Cerebellar cortex (tissue), 1 donor: ENCODE data around the gene SARDH.

ENCODE experiments used
- DNase-seq: peaks from one replicate; pipeline ENCODE4 v3.0.0-alpha.2; 2015; ENCODE audit warnings: low spot score

Gene SARDH

DNA sequence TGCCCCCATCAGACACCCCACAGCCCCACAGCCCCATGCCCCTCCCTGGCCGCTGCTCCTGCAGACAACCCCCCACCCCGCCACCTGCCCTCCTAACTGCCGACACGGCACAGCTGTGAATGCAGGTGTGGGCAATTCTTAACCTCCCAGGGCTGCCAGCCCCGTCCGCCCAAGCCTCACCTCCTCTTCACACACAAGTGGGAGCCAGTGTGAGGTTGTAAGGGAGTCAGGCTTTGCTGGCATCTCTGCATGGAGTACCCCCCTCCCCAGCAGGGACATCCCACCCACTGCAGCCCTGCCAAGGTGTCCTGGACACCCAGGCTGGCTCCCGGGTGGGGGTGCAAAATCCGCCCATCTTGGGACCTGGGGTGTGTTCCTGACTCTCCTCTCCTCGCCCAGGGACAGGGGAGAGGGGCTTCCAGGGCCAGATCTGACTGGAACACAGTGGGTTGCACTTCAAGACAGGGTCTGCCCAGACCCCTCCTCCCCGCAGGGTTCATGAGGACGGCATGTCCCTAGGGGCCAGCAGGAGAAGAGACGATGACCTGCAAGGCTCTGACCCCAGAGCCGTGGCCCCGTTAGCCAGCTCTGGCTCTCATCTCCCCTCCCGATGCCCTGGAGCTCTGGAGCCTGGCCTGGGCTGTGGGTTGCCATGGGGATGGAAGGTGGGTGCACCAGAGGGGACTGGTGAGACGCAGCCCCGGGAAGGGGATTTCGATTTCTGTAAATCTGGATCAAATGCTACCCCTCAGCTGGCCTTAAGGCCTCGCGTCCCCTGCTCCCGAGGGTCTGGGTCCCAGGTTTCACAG, 34.4 kb downstream of the SARDH start:
- no peak for DNase-seq

DNA sequence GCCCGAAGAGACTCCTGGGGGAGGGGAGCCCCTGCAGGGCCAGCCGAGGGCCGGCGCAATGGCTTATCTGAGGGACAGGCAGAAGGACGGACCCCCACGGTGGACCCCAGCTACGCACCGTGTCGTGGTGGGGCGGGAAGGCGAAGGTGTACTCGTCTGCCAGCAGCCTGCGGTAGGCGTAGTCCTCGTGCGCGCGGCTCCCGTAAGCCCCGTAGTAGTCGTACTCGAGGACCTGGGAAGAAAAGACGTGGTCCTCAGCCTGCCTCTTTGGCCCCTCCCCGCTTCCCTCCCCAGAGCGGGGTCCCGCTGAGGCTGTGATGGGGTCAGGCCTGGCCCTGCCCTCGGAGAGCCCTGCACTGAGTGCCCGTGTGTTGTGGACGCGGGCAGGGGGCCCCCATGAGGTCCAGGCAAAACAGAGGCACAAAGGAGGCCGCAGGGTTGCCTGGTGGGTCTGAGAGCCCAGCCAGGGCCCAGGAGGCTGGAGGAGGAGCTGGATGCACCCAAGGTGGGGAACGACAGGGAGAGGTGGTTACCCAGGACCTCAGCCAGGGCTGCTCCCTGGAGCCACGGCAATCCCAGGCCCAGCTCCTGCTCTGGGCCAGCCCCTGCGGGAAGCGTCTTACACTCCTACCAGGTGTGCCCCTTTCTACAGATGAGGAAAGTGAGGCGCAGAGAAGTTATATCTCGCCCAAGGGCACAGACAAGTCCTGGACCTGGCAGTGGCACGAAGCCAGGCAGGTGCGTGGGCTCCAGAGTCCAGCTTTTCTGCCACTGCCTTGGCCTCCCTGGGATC, 35.2 kb downstream of the SARDH start:
- DNase-seq = no peak

DNA sequence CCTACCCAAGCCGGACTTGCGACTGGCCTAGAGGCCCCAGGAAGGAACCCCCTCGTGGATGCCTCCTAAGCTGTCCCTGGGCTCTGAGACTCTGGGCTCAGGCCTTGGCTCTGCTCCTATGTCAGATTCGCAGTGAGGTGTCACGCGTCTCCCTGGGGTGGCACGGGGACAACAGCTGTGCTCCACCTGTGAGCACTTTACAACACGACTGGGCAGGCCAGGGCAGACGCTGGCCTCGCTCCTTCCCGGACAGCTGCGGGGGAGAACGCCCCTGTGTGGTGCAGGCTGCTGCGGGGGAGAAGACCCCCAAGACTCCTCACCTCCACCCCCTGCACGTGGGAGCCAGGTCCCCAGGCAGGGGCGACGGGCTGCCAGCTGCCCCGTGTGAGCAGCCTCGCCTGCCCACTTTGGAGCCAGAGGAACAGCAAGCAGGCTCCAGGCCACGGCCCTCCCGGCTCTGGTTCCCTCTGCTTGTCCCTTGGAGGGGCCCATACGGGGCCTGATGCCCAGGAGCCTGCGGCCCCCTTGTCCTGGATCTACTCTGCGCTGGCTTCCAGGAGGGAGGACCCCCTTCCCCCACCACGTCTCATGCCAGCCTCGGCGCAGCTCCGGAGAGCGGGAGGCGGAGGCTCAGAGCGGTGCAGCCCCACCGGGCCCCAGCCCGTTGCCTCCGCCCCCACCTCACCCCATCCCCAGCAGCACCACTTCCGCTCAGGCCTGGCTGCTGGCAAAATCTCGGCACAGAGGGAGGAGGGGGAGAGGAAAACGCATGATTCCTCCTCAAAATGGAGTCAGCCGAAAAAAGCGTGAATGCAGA, 36.0 kb downstream of the SARDH start:
- DNase-seq = peak; percentile 8

DNA sequence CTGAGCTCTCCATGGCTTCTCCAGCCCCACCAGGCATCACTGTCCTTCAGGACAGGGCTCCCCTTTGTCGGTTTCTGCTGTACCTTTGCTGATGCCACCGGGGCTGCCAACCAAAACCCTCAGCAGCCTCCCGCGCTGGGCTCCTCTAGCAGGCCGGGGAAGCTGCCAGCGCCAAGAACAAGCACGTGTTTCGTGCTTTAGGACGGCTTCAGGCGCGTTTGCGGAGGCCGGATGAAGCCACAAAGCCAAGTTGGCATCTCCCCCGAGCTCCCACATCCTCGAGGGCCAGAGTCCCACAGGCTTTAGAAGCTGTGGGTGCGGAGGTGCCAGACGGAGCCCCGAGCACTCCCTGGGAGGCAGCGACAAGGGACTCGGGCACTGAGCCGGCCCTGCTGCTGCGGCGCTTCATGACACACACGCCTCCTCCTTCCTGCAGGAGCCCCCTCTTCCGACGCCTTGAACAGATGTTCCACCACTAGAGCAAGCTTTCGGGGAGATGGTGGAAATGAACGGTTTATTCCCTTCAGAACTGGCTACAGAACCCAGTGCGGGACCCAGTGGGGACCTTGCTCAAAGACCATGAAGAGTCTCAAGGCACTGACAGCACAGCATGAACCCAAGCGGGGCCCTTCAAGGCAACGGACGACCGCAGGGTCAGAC, 36.7 kb downstream of the SARDH start:
- DNase-seq = peak; percentile 17

DNA sequence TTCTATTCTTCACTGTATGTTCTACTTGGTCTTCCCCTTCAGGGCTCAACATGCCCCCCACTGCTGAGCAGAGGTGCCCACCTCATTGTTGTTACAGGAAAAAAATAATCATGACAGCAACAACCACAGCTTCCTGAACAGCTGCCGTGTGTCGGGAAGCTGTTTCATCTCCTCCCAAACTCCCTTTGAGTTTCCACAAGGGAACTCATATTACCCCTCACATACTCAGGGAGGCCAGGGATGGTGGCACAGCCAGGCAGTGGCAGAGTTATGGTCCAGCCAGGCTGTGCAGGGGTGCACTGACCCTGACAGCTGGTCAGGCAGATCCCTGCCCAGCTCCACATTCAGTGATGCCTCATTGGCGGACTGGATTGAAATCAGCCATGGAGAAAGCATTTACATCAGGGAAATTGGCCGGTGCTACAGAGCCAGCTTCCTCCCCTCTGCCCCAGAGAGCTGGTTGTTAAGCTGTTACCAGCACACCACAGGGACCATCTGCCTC, 37.3 kb downstream of the SARDH start:
- DNase-seq = no peak

DNA sequence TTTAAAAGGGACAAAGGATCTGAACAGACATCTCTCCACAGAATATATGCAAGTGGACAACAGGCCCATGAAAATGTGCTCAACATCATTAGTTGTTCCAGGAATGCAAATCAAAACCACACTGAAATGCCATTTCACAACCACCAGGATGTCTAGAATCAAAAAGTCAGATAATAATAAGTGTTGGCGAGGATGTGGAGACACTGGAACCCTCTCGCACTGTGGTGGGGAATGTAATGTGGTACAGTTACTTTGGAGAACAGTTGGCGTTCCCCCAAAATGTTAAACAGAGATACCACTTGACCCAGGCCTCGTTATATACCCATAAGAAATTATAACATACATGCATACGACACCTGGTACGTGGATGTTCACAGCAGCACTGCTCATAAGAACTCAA, 38.6 kb downstream of the SARDH start:
- no peak for DNase-seq

DNA sequence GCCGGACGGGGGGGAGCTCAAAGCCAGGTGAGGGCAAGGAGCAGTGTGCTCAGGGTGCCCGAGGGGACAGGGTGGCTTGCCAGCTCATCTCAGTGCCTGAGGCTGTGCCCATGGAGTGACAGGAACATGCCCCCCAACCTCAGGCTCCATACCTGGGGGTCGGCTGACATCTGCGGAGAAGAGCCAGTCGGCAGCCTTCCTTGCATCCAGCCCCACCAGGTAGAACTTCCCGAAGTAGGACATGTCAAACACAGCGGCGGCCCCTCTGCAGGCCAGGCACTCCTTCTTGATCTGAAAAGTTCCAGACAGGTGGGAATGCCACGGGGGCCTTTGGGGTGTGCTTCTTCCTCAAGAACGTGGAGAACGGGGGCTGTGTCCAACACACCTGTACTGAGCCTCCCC, 42.1 kb downstream of the SARDH start:
- DNase-seq = no peak

DNA sequence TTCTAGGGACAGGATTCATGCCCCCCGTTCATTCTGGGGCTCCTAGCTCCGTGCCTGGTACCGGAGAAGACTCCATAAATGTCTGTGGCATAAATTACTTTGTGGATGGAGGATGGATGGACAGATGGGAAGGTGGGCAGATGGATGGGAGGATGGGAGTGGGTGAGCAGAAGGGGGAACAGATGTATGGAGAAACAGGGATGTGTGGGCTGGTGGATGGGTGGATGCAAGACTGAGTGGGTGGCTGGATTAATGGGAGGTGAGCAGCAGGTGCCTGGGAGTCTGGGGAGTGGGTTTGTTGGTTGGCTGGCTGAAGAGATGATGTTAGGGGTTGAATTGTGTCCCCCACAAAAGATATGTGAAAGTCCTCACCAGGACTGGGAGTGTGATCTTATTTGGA, 43.5 kb downstream of the SARDH start:
- DNase-seq = no peak

DNA sequence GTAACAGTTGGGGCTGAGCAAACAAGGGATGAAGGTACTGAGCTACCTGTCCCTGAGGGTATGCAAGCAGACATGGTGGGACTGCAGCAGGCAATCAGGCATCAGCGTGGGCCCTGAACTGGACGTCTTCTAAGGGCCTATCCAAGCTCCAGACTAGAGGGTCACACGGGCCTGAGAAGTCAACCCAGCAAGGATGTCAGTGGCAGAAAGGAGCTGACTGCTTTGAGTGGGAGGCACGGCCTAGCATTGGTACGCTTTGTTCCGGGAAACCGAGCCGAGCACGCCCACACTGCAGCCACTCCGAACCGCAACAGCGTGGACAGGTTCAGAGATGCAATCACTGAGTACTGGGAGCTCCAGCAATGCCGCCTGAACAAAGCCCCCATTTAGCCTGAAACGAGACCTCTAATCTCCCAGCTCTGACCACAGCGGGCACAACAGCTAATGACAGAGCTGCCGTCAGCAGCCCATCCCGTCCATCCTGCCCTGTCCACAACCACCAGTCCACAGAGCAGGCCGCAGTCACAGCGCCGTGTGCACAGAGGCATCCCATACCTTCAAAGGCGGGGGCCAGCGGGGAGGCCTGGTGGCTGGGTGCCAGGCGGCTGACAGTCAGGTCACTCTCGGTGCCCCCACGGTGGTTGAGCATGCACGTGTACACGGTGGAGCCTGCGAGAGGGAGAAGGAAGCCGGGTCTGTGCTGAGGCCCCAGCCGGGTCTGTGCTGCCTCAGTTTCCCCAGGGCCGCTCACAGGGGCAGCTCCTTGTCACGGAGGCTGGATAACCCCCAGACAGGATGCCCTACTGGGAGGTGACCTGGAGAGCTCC, 44.2 kb downstream of the SARDH start:
- DNase-seq = no peak

DNA sequence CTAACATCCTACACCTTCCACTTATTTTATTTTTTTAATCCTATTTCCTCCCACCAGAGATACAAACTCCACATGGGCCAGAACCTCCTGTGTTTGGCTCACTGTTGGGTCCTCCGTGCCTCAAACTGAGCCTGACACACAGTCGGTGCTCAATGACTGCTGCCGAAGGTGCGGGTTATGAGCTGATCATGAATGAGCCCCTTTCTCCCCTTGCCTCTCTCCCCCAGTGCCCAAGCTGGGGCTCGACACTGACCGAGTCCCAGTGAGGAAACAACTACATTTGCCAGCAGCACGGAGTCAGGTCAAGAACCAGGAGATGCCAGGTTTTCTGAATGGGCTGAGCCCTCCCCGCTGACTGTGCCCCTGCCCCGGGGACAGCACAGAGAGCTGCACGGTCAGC, 45.0 kb downstream of the SARDH start:
- DNase-seq = no peak

DNA sequence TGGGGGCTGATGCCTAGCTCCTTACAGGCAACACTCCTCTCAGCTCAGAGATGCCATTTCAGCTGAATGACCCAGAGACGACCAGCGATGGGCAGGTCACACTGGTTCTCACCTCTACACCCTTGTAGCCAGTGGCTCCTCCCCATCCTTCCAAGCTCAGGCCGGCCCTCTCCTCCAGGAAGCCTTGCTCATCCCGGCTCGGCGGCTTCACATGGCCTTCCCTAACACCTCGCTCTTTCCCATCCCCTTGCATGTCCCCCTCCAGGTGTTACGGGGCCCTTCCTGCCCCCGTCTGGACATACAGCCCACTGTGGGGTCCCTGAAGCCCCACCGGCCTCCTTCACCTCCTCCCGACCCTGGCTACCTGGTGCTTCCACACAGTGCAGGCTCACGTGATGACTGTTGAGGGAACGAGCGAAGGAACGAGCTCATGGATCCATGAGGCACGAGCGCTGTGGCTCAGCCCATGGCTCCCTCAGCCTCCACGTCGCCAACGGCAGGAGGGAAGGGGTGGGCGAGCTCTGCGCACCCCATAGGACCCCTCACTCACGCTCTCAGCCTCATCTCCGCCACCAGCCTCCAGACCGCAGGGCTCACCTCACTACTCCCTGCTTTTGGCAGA, 45.7 kb downstream of the SARDH start:
- DNase-seq = no peak

DNA sequence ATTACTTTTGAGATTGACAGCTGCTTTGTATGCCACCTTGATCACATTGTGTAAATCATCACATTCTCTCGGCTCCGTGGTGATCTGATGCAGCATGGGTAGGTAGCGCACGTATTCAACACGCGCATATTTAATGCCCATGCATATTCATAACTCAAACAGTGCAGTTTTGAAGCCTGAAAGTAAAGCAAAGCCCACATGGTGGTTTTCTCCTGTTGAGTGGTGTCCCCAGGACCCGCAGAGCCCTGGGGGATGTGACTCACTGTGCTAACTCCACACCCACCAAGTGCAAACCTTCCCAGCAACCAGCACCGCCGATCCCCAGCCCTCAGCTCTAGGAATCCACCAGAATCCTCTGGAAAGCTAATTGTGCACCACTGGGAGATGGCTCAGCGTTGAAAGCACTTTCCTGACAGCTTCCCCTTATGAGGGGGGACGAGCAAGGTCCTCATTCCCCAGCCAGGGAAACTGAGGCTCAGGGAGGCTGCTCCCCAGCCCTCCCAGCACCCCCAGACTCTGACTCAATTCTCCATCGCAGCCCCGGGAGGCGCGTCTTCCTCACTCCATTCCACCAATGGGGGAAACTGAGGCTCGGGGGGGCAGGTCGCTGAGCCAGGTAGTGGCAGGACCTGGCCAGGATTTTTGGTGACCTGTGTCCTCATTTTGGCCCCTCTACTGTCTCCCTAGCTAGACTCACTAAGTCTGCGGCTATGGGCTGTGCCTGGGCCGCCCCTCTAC, 46.4 kb downstream of the SARDH start:
- no peak for DNase-seq

DNA sequence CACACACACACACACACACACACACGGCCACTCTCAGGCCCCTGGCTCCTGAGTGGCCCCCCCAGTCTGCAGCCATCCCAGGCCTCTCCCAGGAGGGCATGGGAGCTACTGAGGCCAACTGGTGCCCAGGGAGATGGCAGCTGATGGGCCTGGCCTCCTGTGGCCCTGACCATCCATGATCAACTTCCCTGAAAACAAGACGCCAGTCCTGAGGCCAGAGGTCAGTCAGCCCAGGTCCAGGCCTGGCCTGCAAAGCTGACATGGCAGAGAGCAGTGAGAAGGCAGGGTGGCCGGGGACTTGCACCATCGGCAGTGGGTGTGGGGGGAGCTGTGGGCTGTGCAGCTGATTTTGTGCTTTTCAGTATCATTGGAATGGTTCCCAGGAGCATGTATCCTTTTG, 47.0 kb downstream of the SARDH start:
- no peak for DNase-seq

DNA sequence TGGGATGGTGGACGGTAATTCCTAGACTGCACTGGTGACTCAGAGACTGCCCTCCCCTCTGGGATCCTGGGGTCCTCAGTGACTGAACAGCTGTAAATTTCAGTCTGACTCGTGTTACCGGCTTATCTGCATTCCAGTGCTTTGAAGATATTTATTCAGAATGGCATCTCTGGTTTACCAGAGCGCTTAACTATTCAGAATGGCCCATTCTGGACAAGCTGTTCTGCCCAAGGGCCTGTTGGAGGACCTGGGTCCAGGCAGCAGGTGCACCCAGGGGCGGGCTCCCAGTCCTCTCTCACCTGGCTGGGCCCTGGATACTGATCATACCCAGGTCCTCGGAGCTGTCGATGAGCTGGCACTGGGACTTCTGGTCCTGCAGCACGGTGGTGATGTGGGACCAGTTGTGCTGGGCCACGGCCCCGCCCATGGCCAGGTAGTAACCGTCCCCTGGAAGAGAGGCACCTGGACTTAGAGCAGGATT, 48.0 kb downstream of the SARDH start:
- no peak for DNase-seq

DNA sequence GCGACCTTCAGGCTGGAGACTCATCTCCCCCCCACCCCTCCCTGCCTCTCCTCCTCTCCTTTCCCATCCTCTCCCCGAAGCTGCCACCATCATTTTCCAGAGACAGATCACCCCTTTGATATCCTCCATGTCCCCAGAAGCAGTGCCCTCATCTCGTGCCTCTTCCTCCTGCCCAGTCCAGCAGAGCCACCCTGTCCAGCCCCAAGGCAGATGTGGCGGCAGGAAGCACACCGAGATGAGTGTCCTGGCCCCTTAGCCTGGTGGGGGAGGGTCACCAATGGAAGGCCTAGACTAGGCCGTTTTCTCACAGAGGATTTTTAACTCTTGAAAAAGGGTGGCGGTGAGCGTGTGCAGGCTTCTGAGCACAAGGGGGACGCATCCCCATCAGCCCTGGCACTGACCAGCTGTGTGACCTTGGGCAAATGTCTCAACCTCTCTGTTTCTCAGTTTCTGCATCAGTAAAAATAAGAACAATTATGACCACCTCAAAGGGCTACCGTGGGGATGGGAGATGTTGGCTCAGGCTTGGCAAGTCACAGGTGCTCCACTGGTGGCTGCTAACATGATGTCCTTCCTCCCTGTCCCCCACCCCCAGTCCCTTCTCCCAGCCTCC, 48.9 kb downstream of the SARDH start:
- DNase-seq = no peak

DNA sequence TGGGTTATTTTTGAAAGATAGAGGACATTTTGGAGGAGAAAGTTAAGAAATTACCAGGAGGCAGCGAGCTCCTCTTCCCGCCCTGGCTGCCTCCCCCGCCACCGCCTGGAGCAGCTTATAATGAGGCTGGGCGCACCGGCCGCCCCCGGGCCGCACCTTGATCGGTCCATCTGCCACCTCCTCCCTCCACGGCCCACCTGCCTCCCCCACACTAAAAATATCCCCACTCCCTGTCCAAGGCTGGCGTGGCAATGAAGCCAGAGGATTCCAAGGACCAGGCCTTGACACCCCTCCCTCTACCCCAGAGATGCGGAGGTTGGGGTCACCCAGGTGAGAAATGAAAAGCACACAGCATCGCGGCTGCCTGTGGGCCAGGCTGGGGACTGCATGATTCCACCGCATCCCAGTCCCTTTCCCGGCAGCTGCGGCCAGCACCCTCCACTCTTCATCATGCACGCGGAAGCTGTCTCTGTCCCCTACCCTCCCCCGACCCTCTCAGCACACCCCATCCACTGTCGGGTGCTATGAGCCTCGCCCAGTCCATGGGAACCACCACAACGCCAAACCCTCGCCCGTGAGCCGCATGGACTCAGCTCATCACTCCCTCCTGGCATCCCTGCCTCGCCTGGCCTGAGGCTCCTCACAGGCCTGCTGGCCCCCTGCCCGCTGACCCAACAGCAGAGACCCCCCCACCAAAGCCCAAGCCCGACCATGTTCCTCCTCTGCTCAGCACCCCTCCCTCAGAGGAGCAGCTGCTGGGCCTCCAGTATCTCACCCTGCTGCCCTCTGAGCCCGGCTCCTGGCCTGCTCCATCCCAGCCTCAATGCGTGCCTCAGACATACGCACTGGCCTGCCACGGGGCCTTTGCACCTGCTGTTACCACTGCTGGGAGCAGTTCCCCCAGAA, 50.0 kb downstream of the SARDH start:
- no peak for DNase-seq

DNA sequence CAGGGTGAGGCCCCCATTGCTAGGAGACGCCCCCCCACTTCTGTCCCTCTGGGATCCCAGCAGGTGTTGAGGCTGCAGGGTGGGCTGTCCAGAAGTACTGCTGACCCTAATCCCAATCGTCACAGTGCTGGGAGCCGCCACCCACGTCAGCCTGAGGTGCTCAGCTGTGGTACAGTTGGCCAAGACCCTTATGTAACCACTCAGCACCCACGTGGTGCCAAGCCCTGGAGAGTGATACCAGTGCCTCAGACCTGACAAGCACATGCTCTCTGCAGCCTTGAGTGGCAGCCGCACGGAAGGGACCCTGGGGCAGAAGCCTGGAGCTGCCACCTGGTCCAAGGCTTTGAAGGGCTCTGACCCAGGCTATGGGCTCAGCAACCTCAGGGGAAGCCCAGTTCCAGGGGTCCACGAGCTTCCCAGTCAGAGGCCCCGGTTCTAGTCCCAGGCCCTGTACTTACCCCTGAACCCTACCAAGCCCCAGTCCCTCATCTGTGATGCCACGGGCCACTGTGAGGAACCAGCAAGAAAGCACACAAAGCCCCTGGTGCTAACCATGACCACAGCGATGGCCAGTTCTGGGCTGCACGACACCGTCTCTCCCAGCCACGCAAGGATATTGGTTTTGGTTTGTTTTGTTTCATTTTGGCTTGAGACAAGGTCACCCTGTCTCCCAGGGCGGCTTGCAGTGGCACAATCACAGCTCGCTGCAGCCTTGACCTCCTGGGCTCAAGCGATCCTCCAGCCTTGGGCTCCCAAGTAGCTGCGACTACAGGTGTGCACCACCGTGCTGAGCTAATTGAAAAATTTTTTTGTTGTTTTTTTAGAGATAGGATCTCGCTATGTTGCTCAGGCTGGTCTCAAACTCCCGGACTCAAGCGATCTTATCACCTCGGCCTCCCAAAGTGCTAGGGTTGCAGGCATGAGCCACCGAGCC, 51.2 kb downstream of the SARDH start:
- DNase-seq = peak; percentile 28
